ENCODE data around the gene MAPT. TPM values are rescaled to one million over a fixed set of nuclear protein-coding genes. Genes with fewer than 3 reads are reported as not detected.

MAPT gene
- total RNA-seq, 1 experiment from 2014 or later = 0.03 TPM

DNA sequence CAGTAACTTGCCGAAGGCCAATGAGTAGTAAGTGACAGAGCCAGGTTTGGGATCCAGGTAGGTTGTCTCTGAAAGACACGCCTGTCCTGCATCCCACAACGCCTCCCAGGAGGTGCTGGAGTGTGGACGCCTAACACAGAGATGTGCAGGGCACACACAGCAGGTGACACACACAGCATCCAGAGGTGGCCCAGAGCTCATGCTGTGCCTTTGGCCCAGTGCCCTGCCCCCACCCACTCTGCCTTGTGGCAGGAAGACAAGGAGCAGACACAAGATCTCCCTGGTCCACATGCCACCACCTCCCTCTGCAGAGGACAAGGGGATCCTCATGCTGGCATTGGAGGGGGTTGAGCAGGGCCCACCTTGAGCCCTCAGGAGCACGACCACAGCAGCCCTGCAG lies 90.0 kb downstream of the MAPT start:
- Histone ChIP-seq H3K9me3 (replicated peaks) (no peaks in the 10 kb centered on the region), H3K4me3 (no peak overlapping the region), H3K27ac (no peak overlapping the region), H3K27me3 (replicated peaks) (peaks cover 34% of the 10 kb centered on the region), H3K36me3 (no peaks in the 10 kb centered on the region), H3K4me1 (replicated peaks) (no peaks in the 10 kb centered on the region)
- no peak for DNase-seq (ENCODE audit: low read depth in 1 of 2, low spot score in 2 of 2)

DNA sequence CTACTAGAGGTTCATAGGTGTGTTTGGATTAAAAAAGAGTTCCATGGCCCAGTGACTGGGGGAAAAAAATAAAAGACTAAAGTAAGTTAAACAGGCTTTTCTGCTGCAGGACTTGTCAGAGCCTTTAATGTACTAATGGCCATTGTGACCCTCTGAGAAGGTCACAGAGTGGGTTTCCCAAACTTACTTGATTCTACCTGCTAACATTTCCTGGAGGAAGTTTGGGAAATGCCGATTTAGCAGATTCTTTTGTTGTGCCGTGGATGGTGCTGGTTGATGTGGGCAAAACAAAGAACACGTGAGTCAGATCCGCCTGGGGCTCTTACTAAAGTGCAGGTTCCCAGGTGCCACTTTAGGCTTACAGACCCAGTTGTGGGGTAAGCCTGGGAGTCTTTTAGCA lies 91.1 kb downstream of the MAPT start:
- Histone ChIP-seq H3K4me1 (replicated peaks) (no peaks in the 10 kb centered on the region), H3K9me3 (replicated peaks) (no peaks in the 10 kb centered on the region), H3K27me3 (replicated peaks) (peaks cover 30% of the 10 kb centered on the region), H3K36me3 (no peaks in the 10 kb centered on the region), H3K4me3 (no peak overlapping the region), H3K27ac (no peak overlapping the region)
- no peak for DNase-seq (ENCODE audit: low read depth in 1 of 2, low spot score in 2 of 2)

DNA sequence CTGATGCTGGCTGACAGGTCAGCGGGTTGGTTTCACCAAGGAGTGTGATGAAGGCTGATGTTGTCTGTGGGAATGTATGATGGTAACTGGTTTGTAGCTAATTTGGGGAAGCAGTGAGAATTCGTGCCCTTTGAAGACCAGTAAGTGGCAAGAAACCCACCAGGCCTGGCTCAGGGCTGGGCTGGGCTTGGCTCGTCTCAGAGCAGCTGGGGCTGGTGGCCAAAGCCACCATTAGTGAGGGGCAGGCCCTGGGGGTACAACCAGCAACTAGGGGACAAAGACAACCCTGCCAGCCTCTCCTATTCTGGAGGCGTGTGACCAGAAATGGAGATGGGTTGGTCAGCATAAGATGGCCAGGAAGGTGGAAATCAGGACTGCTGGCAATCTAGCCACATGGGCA lies 91.7 kb downstream of the MAPT start:
- Histone ChIP-seq H3K36me3 (no peaks in the 10 kb centered on the region), H3K9me3 (replicated peaks) (no peaks in the 10 kb centered on the region), H3K27me3 (replicated peaks) (peaks cover 29% of the 10 kb centered on the region), H3K4me3 (no peak overlapping the region), H3K4me1 (replicated peaks) (no peaks in the 10 kb centered on the region), H3K27ac (no peak overlapping the region)
- no peak for DNase-seq (ENCODE audit: low read depth in 1 of 2, low spot score in 2 of 2)

DNA sequence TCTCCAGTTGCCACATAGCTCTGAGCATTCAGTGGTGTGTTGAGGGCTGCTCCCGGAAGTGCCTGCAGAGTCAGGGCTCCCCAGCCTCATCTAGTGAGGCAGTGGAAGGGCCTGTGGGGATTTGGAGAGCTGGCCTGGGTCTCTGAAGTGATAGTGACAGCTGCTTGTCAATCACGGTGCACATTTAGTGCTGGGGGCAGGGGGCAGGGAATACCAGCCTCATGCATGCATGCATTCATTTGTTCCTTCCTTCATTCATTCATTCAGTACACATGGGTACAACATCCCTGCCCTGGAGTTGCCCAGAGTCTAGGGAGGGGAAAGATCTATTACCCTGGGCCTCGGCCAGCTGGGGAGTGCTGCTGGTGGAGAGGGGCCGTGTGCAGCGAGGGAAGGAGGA lies 93.4 kb downstream of the MAPT start:
- Histone ChIP-seq H3K4me3 (no peak overlapping the region), H3K36me3 (no peaks in the 10 kb centered on the region), H3K4me1 (replicated peaks) (no peaks in the 10 kb centered on the region), H3K27me3 (replicated peaks) (peaks cover 22% of the 10 kb centered on the region), H3K27ac (no peak overlapping the region), H3K9me3 (replicated peaks) (no peaks in the 10 kb centered on the region)
- DNase-seq (ENCODE audit: low read depth in 1 of 2, low spot score in 2 of 2) = no peak

DNA sequence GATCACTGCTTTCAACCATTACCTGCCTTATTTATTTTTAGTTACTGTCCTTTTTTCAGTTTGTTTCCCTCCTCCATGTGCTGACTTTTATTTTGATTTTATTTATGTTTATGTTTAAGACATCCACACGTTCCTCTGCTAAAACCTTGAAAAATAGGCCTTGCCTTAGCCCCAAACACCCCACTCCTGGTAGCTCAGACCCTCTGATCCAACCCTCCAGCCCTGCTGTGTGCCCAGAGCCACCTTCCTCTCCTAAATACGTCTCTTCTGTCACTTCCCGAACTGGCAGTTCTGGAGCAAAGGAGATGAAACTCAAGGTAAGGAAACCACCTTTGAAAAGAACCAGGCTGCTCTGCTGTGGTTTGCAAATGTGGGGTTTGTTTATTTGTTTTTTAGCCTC lies 95.4 kb downstream of the MAPT start:
- Histone ChIP-seq H3K9me3 (replicated peaks) (no peaks in the 10 kb centered on the region), H3K4me1 (replicated peaks) (no peaks in the 10 kb centered on the region), H3K27me3 (replicated peaks) (peaks cover 6% of the 10 kb centered on the region; the same call in 1 of the 2 replicates), H3K36me3 (no peaks in the 10 kb centered on the region), H3K4me3 (no peak overlapping the region), H3K27ac (no peak overlapping the region)
- DNase-seq (ENCODE audit: low read depth in 1 of 2, low spot score in 2 of 2) = no peak

DNA sequence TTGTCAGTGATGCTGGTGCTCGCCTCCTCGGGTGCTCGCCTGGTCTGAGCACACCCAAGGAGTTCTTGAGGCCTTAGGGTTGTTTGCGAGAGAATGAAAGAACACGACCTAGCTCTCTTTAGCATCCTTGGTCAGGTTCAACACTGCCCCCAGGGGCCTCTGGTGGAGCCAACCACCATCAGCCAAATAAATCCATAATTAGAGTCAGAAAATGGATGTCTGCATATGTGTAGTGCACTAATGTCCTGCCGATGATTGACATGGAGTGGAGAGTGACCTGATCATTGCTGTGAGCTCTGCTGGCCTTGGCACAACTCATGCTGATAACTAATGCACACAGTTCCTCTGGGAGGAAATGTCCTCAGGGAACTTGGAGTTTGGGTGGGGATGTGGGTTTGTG lies 96.5 kb downstream of the MAPT start:
- no peak overlapping the region for H3K4me3 ChIP-seq
- H3K4me1 ChIP-seq (replicated peaks) = no peaks in the 10 kb centered on the region
- DNase-seq (ENCODE audit: low read depth in 1 of 2, low spot score in 2 of 2) = no peak
- peaks cover 6% of the 10 kb centered on the region; the same call in 1 of the 2 replicates for H3K27me3 ChIP-seq (replicated peaks)
- no peak overlapping the region for H3K27ac ChIP-seq
- H3K9me3 ChIP-seq (replicated peaks) = no peaks in the 10 kb centered on the region
- H3K36me3 ChIP-seq = no peaks in the 10 kb centered on the region

DNA sequence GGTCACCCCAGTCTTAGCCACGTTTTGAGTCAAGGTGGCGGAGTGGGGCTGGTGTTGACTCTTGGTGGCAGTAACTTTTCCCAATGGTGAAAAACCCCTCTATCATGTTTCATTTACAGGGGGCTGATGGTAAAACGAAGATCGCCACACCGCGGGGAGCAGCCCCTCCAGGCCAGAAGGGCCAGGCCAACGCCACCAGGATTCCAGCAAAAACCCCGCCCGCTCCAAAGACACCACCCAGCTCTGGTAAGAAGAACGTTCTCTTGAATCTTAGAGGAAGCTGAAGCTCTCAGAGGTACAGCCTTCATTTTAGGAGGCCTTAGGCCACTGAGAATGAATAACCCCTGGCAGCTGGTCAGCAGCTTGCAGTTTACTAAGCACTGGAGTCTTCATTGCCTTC lies 97.0 kb downstream of the MAPT start:
- DNase-seq (ENCODE audit: low read depth in 1 of 2, low spot score in 2 of 2) = no peak
- H3K9me3 ChIP-seq (replicated peaks) = no peaks in the 10 kb centered on the region
- no peak overlapping the region for H3K27ac ChIP-seq
- peaks cover 6% of the 10 kb centered on the region; the same call in 1 of the 2 replicates for H3K27me3 ChIP-seq (replicated peaks)
- no peak overlapping the region for H3K4me3 ChIP-seq
- H3K4me1 ChIP-seq (replicated peaks) = no peaks in the 10 kb centered on the region
- no peaks in the 10 kb centered on the region for H3K36me3 ChIP-seq

DNA sequence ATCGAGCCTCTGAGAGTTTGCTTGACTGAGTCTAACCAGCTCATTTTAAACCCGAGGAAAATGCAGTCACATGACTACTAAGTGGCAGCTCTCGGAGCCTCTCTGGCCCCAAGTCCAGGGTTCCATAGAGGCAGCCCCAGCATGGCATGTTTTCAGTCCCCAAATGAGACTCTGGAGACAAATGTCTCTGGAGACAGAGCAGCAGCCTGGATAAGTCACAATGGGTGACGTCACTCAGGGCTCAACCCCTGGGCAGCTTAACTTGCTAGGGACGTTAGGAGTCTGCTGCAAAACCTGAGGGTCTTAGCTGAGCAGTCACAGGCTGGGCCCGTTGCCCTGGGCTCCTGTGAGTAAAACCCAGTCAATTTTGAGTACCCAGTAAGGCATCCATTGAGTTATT lies 97.8 kb downstream of the MAPT start:
- no peak overlapping the region for H3K4me3 ChIP-seq
- H3K27ac ChIP-seq = no peak overlapping the region
- no peaks in the 10 kb centered on the region for H3K4me1 ChIP-seq (replicated peaks)
- H3K36me3 ChIP-seq = no peaks in the 10 kb centered on the region
- peaks cover 2% of the 10 kb centered on the region; the same call in 1 of the 2 replicates for H3K27me3 ChIP-seq (replicated peaks)
- no peak for DNase-seq (ENCODE audit: low read depth in 1 of 2, low spot score in 2 of 2)
- no peaks in the 10 kb centered on the region for H3K9me3 ChIP-seq (replicated peaks)

DNA sequence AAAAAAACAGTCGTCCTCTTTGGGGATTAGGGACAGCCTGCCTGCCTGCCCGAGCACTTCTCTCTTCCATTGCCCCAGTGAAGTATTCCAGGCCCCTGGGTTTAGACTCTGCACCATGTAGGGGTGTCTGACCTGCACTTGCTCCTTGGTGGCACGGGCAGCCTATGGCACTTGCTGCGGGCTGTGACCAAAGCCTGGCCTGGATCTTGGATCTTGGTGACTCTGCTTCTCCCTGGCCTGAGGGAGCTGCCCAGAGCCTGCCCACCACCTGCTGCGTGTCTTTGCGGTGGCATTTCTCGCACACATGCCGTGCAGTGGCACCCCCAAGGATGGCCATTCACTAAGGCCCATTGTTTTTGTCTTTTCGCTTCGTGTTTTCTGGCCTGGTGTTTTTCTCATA lies 98.5 kb downstream of the MAPT start:
- no peak for DNase-seq (ENCODE audit: low read depth in 1 of 2, low spot score in 2 of 2)
- Histone ChIP-seq H3K4me1 (replicated peaks) (no peaks in the 10 kb centered on the region), H3K27me3 (replicated peaks) (no peaks in the 10 kb centered on the region), H3K36me3 (no peaks in the 10 kb centered on the region), H3K27ac (no peak overlapping the region), H3K9me3 (replicated peaks) (no peaks in the 10 kb centered on the region), H3K4me3 (no peak overlapping the region)

DNA sequence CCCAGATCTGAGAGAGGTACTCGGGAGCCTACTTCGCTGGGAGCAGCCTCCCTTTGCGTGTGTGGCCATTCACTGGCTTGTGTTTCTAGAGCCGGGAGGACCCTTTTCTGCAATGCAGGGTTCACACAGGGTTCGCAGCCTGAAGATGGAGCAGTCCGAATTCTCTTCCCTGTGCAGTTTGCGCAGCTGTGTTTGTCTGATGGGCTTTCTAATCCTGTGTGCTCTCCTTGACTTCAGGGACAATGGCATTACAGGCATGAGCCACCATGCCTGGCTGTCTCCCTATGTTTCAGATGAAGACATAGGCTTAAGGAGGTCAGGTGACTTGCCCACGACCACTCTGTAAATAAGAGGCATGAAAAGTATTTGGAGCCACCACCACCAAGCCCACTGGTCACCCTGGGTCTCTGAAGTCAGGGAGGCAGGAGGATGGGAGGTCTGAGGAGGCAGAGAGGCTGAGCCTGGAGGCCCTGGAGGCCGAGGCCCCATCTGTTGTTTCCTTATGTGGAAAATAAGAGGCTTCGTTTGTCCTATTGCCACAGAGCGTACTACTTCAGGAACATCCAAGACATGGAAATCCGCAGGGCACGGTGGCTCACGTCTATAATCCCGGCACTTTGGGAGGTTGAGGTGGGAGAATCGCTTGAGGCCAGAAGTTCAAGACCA lies 99.7 kb downstream of the MAPT start:
- DNase-seq (ENCODE audit: low read depth in 1 of 2, low spot score in 2 of 2) = no peak
- Histone ChIP-seq H3K27me3 (replicated peaks) (no peaks in the 10 kb centered on the region), H3K36me3 (no peaks in the 10 kb centered on the region), H3K27ac (no peak overlapping the region), H3K9me3 (replicated peaks) (no peaks in the 10 kb centered on the region), H3K4me1 (replicated peaks) (no peaks in the 10 kb centered on the region), H3K4me3 (no peak overlapping the region)

DNA sequence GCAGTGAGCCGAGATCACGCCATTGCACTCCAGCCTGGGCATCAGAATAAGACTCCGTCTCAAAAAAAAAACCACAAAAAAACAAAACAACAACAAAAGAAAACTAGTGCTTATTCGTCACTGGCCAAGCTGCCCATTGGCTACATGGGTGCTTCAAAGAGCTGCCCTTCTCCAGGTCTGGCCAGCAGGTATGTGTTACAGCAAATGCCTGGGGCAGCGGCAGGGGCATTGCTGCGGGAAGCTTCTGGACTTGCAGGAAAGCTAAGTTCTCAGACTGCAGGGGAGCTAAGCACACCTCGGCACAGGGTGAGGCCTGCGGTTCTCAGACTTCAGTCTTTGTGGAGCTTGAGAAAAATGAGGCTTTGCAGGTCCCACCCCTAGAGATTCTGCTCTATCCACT lies 100.6 kb downstream of the MAPT start:
- DNase-seq (ENCODE audit: low read depth in 1 of 2, low spot score in 2 of 2) = no peak
- H3K36me3 ChIP-seq = no peaks in the 10 kb centered on the region
- no peak overlapping the region for H3K4me3 ChIP-seq
- H3K27ac ChIP-seq = no peak overlapping the region
- H3K4me1 ChIP-seq (replicated peaks) = no peaks in the 10 kb centered on the region
- no peaks in the 10 kb centered on the region for H3K9me3 ChIP-seq (replicated peaks)
- H3K27me3 ChIP-seq (replicated peaks) = no peaks in the 10 kb centered on the region

DNA sequence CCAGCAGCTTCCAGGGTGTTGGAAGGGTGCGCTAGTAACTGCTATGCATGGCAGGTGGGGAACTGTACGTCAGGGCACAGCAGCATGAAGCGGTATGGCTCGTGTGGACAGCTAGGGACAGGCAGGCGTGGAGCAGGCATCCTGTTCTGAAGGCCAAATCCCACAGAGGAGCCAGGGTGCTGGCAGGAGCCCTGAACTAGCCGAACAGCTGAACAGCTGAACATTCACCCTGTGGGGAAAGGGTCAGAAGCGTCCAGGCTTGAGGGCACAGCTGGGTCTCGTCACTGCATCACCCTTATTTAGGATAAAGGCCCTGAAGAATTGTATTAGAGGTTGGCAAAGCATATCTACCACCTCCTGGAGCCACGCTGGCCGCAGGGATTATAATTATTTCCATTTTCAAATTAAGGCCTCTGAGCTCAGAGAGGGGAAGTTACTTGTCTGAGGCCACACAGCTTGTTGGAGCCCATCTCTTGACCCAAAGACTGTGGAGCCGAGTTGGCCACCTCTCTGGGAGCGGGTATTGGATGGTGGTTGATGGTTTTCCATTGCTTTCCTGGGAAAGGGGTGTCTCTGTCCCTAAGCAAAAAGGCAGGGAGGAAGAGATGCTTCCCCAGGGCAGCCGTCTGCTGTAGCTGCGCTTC lies 101.4 kb downstream of the MAPT start:
- H3K27ac ChIP-seq = no peak overlapping the region
- H3K36me3 ChIP-seq = no peaks in the 10 kb centered on the region
- peak in 1 of 2 experiments; percentile 43 for DNase-seq (ENCODE audit: low read depth in 1 of 2, low spot score in 2 of 2)
- no peak overlapping the region for H3K4me3 ChIP-seq
- no peaks in the 10 kb centered on the region for H3K9me3 ChIP-seq (replicated peaks)
- H3K27me3 ChIP-seq (replicated peaks) = no peaks in the 10 kb centered on the region
- no peaks in the 10 kb centered on the region for H3K4me1 ChIP-seq (replicated peaks)

DNA sequence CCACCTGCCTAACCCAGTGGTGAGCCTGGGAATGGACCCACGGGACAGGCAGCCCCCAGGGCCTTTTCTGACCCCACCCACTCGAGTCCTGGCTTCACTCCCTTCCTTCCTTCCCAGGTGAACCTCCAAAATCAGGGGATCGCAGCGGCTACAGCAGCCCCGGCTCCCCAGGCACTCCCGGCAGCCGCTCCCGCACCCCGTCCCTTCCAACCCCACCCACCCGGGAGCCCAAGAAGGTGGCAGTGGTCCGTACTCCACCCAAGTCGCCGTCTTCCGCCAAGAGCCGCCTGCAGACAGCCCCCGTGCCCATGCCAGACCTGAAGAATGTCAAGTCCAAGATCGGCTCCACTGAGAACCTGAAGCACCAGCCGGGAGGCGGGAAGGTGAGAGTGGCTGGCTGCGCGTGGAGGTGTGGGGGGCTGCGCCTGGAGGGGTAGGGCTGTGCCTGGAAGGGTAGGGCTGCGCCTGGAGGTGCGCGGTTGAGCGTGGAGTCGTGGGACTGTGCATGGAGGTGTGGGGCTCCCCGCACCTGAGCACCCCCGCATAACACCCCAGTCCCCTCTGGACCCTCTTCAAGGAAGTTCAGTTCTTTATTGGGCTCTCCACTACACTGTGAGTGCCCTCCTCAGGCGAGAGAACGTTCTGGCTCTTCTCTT lies 102.1 kb downstream of the MAPT start:
- peak in 1 of 2 experiments; percentile 41 for DNase-seq (ENCODE audit: low read depth in 1 of 2, low spot score in 2 of 2)
- Histone ChIP-seq H3K4me3 (no peak overlapping the region), H3K4me1 (replicated peaks) (no peaks in the 10 kb centered on the region), H3K27me3 (replicated peaks) (no peaks in the 10 kb centered on the region), H3K36me3 (no peaks in the 10 kb centered on the region), H3K9me3 (replicated peaks) (no peaks in the 10 kb centered on the region), H3K27ac (no peak overlapping the region)

DNA sequence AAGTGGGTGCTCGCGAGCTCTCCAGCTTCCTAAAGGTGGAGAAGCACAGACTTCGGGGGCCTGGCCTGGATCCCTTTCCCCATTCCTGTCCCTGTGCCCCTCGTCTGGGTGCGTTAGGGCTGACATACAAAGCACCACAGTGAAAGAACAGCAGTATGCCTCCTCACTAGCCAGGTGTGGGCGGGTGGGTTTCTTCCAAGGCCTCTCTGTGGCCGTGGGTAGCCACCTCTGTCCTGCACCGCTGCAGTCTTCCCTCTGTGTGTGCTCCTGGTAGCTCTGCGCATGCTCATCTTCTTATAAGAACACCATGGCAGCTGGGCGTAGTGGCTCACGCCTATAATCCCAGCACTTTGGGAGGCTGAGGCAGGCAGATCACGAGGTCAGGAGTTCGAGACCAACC lies 102.8 kb downstream of the MAPT start:
- H3K4me3 ChIP-seq = no peak overlapping the region
- no peak for DNase-seq (ENCODE audit: low read depth in 1 of 2, low spot score in 2 of 2)

More for the DNA sequence above, 102.8 kb downstream of the MAPT start:
- no peak overlapping the region for H3K27ac ChIP-seq
- no peaks in the 10 kb centered on the region for H3K36me3 ChIP-seq
- no peaks in the 10 kb centered on the region for H3K4me1 ChIP-seq (replicated peaks)
- no peaks in the 10 kb centered on the region for H3K9me3 ChIP-seq (replicated peaks)
- H3K27me3 ChIP-seq (replicated peaks) = no peaks in the 10 kb centered on the region

Measured in SJSA1 (cell line).